ENCODE data around the gene LTO1. TPM values are rescaled to one million over a fixed set of nuclear protein-coding genes. Genes with fewer than 3 reads are reported as not detected.

The LTO1 gene
- total RNA-seq, 1 experiment from 2014 or later = 27.5 TPM

DNA sequence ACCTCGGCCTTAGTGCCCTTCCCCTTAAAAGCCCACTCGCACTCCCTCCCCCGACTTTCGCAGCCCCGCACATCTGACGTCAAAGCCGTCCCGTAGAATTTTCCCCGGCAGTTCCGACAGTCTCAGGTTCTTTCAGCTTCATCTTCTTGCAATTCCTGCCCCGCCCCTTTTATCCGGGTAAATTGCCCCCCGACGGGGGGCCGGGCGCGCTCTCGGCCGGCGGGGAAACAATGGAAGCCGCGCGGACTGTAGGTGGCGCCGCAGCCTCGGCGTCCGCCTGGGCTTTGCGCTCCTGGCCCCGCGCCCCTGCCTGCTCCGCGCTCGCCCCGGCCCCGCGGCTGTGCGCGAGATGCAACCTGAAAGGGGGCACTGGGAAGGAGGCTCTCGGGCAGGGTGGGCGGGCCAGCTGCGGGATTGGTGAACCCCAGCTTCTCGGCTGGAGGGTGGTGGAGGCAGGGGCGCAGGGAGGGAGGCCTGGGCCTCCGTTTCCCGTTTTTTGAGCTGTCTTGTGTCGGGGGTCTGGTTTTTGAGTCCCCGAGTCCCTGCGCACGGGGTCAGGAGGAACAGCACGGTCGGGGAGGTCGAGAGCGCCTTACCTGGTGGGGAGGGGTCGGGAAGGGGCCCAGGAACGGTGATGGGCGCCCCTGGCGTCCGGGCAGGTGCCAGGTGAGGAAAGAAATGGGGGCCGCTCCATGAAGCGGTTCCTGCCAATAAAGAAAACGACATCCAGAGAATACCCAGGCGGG is 29.5 kb upstream of the LTO1 start (continued):
- TF ChIP-seq, protein P1, sequence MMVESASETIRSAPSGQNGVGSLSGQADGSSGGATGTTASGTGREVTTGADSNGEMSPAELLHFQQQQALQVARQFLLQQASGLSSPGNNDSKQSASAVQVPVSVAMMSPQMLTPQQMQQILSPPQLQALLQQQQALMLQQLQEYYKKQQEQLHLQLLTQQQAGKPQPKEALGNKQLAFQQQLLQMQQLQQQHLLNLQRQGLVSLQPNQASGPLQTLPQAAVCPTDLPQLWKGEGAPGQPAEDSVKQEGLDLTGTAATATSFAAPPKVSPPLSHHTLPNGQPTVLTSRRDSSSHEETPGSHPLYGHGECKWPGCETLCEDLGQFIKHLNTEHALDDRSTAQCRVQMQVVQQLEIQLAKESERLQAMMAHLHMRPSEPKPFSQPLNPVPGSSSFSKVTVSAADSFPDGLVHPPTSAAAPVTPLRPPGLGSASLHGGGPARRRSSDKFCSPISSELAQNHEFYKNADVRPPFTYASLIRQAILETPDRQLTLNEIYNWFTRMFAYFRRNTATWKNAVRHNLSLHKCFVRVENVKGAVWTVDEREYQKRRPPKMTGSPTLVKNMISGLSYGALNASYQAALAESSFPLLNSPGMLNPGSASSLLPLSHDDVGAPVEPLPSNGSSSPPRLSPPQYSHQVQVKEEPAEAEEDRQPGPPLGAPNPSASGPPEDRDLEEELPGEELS (CRISPR knock-in tag; IDR thresholded peaks at IDR 0.05) = peak; percentile 35; the same call in 1 of the 2 replicates
- peak; percentile 77; the same call in 1 of the 2 replicates for TF ChIP-seq ETV6 (CRISPR knock-in tag; IDR thresholded peaks at IDR 0.05)
- TF ChIP-seq, protein P2, sequence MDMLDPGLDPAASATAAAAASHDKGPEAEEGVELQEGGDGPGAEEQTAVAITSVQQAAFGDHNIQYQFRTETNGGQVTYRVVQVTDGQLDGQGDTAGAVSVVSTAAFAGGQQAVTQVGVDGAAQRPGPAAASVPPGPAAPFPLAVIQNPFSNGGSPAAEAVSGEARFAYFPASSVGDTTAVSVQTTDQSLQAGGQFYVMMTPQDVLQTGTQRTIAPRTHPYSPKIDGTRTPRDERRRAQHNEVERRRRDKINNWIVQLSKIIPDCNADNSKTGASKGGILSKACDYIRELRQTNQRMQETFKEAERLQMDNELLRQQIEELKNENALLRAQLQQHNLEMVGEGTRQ (CRISPR knock-in tag; IDR thresholded peaks at IDR 0.05) = no peak
- no peak for TF ChIP-seq PRRX2 (CRISPR knock-in tag; IDR thresholded peaks at IDR 0.05)
- no peak for TF ChIP-seq RORB (CRISPR knock-in tag; IDR thresholded peaks at IDR 0.05)
- TF ChIP-seq, protein P3, sequence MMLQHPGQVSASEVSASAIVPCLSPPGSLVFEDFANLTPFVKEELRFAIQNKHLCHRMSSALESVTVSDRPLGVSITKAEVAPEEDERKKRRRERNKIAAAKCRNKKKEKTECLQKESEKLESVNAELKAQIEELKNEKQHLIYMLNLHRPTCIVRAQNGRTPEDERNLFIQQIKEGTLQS (CRISPR knock-in tag; conservative IDR thresholded peaks at IDR 0.05) = no peak
- TF ChIP-seq, protein P4, sequence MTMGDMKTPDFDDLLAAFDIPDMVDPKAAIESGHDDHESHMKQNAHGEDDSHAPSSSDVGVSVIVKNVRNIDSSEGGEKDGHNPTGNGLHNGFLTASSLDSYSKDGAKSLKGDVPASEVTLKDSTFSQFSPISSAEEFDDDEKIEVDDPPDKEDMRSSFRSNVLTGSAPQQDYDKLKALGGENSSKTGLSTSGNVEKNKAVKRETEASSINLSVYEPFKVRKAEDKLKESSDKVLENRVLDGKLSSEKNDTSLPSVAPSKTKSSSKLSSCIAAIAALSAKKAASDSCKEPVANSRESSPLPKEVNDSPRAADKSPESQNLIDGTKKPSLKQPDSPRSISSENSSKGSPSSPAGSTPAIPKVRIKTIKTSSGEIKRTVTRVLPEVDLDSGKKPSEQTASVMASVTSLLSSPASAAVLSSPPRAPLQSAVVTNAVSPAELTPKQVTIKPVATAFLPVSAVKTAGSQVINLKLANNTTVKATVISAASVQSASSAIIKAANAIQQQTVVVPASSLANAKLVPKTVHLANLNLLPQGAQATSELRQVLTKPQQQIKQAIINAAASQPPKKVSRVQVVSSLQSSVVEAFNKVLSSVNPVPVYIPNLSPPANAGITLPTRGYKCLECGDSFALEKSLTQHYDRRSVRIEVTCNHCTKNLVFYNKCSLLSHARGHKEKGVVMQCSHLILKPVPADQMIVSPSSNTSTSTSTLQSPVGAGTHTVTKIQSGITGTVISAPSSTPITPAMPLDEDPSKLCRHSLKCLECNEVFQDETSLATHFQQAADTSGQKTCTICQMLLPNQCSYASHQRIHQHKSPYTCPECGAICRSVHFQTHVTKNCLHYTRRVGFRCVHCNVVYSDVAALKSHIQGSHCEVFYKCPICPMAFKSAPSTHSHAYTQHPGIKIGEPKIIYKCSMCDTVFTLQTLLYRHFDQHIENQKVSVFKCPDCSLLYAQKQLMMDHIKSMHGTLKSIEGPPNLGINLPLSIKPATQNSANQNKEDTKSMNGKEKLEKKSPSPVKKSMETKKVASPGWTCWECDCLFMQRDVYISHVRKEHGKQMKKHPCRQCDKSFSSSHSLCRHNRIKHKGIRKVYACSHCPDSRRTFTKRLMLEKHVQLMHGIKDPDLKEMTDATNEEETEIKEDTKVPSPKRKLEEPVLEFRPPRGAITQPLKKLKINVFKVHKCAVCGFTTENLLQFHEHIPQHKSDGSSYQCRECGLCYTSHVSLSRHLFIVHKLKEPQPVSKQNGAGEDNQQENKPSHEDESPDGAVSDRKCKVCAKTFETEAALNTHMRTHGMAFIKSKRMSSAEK (CRISPR knock-in tag; IDR thresholded peaks at IDR 0.05; ENCODE audit: borderline replicate concordance) = no peak
- TF ChIP-seq, protein P5, sequence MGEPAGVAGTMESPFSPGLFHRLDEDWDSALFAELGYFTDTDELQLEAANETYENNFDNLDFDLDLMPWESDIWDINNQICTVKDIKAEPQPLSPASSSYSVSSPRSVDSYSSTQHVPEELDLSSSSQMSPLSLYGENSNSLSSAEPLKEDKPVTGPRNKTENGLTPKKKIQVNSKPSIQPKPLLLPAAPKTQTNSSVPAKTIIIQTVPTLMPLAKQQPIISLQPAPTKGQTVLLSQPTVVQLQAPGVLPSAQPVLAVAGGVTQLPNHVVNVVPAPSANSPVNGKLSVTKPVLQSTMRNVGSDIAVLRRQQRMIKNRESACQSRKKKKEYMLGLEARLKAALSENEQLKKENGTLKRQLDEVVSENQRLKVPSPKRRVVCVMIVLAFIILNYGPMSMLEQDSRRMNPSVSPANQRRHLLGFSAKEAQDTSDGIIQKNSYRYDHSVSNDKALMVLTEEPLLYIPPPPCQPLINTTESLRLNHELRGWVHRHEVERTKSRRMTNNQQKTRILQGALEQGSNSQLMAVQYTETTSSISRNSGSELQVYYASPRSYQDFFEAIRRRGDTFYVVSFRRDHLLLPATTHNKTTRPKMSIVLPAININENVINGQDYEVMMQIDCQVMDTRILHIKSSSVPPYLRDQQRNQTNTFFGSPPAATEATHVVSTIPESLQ (CRISPR knock-in tag; IDR thresholded peaks at IDR 0.05) = no peak
- TF ChIP-seq, protein P6, sequence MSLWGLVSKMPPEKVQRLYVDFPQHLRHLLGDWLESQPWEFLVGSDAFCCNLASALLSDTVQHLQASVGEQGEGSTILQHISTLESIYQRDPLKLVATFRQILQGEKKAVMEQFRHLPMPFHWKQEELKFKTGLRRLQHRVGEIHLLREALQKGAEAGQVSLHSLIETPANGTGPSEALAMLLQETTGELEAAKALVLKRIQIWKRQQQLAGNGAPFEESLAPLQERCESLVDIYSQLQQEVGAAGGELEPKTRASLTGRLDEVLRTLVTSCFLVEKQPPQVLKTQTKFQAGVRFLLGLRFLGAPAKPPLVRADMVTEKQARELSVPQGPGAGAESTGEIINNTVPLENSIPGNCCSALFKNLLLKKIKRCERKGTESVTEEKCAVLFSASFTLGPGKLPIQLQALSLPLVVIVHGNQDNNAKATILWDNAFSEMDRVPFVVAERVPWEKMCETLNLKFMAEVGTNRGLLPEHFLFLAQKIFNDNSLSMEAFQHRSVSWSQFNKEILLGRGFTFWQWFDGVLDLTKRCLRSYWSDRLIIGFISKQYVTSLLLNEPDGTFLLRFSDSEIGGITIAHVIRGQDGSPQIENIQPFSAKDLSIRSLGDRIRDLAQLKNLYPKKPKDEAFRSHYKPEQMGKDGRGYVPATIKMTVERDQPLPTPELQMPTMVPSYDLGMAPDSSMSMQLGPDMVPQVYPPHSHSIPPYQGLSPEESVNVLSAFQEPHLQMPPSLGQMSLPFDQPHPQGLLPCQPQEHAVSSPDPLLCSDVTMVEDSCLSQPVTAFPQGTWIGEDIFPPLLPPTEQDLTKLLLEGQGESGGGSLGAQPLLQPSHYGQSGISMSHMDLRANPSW (CRISPR knock-in tag; conservative IDR thresholded peaks at IDR 0.05; ENCODE audit: low read depth) = no peak
- peak; percentile 46 for TF ChIP-seq SP1 (CRISPR knock-in tag; conservative IDR thresholded peaks at IDR 0.05)
- no peak for TF ChIP-seq RELA (CRISPR knock-in tag; IDR thresholded peaks at IDR 0.05; ENCODE audit: borderline replicate concordance)
- TF ChIP-seq GTF2I (CRISPR knock-in tag; conservative IDR thresholded peaks at IDR 0.05) = no peak
- no peak for TF ChIP-seq MYBL2 (CRISPR knock-in tag; IDR thresholded peaks at IDR 0.05)
- TF ChIP-seq, protein P7, sequence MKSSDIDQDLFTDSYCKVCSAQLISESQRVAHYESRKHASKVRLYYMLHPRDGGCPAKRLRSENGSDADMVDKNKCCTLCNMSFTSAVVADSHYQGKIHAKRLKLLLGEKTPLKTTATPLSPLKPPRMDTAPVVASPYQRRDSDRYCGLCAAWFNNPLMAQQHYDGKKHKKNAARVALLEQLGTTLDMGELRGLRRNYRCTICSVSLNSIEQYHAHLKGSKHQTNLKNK (CRISPR knock-in tag; IDR thresholded peaks at IDR 0.05) = no peak
- TF ChIP-seq HMGA2 (CRISPR knock-in tag; IDR thresholded peaks at IDR 0.05) = no peak
- TF ChIP-seq, protein P8, sequence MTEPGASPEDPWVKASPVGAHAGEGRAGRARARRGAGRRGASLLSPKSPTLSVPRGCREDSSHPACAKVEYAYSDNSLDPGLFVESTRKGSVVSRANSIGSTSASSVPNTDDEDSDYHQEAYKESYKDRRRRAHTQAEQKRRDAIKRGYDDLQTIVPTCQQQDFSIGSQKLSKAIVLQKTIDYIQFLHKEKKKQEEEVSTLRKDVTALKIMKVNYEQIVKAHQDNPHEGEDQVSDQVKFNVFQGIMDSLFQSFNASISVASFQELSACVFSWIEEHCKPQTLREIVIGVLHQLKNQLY (CRISPR knock-in tag; IDR thresholded peaks at IDR 0.05) = no peak
- no peak for TF ChIP-seq JAZF1 (CRISPR knock-in tag; IDR thresholded peaks at IDR 0.05)
- TF ChIP-seq CBFB (CRISPR knock-in tag; IDR thresholded peaks at IDR 0.05; ENCODE audit: low read depth) = 0 out of 2 replicates have a peak, but pooled peaks have one; percentile 31
- TF ChIP-seq, protein P9, sequence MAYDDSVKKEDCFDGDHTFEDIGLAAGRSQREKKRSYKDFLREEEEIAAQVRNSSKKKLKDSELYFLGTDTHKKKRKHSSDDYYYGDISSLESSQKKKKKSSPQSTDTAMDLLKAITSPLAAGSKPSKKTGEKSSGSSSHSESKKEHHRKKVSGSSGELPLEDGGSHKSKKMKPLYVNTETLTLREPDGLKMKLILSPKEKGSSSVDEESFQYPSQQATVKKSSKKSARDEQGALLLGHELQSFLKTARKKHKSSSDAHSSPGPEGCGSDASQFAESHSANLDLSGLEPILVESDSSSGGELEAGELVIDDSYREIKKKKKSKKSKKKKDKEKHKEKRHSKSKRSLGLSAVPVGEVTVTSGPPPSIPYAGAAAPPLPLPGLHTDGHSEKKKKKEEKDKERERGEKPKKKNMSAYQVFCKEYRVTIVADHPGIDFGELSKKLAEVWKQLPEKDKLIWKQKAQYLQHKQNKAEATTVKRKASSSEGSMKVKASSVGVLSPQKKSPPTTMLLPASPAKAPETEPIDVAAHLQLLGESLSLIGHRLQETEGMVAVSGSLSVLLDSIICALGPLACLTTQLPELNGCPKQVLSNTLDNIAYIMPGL (CRISPR knock-in tag; IDR thresholded peaks at IDR 0.05) = peak; percentile 86
- TF ChIP-seq NR2C2 (CRISPR knock-in tag; IDR thresholded peaks at IDR 0.05) = no peak
- TF ChIP-seq, protein P10, sequence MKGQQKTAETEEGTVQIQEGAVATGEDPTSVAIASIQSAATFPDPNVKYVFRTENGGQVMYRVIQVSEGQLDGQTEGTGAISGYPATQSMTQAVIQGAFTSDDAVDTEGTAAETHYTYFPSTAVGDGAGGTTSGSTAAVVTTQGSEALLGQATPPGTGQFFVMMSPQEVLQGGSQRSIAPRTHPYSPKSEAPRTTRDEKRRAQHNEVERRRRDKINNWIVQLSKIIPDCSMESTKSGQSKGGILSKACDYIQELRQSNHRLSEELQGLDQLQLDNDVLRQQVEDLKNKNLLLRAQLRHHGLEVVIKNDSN (CRISPR knock-in tag; IDR thresholded peaks at IDR 0.05) = no peak
- TF ChIP-seq ZNF396 (CRISPR knock-in tag; IDR thresholded peaks at IDR 0.05; ENCODE audit: borderline replicate concordance) = no peak
